GM12873 (cell line): Measurements from ENCODE around the gene SPINK2.
A peak's percentile ranks its signal among the peaks of the same experiment; 100 is the strongest.

ENCODE experiments used
- TF ChIP-seq, protein P1 (sequence below): IDR thresholded peaks from 2 replicates; pipeline ENCODE4 v1.5.1; 2012; ENCODE audit warnings: low read depth, mild to moderate bottlenecking, moderate library complexity, low read length, control low read depth; ENCODE audit not compliant: insufficient read depth; ENCODE audit errors: missing control alignments

The SPINK2 gene

DNA sequence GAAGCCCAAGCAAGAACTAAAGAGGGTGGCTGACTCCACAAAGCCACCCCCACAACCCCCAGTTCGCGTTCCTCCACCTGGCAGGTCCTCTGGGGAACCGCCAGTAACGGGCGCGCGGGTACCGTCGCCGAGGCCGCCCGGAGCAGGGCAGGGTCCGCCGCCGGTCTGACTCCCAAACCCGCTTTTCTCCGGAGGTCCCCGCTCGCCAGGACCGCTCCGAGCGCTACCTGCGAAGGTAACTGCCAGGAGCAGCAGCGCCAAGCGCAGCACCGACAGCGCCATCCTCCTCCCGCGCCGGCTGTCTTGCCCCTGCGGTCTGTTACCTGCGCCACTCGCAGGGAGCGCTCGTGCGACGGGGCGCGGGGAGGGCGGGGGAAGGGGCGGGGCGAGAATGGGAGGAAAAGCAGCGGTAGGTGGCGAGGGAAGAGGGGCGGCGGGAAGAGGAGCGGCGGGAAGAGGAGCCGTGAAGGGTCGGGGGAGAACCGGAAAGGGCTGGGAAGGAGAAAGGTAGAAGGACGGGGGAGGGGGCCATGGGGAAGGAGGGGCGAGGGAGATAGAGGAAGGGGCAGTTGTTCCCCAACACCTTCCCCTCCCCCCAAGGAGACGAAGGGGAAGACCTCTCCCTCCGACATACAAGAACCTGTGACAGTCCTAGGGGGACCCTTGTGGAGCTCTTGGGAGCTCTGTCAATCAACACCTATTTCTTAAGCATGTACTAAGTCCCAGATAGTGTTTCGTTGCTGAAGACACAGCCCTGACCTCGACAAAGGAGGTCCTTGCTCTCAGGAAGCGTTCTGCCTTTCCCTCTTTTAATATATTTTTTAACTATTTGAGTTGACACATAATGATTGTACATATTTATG, at the start of gene SPINK2:
TSS of gene SPINK2 (minus strand) at position 321 of the 863 bp plus-strand sequence. CDS start at position 282, 39 bp downstream.
- TF ChIP-seq, protein P1, sequence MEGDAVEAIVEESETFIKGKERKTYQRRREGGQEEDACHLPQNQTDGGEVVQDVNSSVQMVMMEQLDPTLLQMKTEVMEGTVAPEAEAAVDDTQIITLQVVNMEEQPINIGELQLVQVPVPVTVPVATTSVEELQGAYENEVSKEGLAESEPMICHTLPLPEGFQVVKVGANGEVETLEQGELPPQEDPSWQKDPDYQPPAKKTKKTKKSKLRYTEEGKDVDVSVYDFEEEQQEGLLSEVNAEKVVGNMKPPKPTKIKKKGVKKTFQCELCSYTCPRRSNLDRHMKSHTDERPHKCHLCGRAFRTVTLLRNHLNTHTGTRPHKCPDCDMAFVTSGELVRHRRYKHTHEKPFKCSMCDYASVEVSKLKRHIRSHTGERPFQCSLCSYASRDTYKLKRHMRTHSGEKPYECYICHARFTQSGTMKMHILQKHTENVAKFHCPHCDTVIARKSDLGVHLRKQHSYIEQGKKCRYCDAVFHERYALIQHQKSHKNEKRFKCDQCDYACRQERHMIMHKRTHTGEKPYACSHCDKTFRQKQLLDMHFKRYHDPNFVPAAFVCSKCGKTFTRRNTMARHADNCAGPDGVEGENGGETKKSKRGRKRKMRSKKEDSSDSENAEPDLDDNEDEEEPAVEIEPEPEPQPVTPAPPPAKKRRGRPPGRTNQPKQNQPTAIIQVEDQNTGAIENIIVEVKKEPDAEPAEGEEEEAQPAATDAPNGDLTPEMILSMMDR, result peak; percentile 21

DNA sequence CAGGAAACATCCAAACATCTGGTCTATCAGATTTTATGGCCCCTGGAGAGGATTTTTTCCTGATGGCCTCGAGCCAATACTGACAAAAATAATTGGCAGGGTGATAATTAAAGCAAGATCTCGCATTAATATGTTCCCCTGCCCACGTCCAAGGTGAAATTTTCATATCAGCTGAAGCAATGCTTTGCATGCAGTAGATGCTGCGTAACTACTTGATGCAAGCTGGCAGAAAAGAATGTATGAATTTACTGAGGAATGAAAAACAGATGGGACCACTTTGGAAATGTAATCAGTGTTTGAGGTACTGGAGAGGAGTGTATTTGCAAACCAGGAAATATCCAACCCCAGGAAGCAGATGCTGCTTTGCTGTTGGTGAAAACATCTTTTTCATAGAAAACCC, 49.4 kb upstream of the SPINK2 start:
- TF ChIP-seq, protein P1, result no peak

DNA sequence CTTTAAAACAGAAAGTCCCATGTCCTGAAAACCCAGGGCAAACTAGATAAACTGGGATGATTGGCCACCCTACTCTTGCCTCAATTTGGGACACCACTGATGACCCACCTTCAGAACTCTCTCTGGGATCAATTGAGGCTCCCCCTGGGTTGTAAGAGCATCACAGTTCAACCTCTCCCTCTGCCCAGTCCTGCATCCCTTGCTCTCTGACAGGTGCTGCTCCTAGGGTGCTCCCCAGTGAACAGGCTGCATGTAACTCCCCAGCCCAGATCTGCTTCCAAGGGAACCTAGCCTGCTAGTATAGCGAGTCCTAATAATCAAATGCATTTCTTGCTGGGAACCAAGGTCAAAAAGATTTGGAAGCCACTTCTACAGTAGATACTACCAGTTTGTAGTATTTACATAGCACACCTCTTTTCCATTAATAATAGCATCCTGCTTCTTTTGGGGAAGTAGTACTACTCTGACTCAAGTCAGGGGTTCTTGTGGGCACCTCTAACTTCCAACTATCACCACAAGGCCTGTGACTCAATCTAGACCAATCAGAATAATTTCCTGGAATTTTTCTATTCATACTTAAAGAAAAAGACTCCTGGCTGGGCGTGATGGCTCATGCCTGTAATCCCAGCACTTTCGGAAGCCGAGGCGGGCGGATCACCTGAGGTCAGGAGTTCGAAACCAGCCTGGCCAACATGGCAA, 42.1 kb upstream of the SPINK2 start:
- TF ChIP-seq, protein P1, result no peak

- TF ChIP-seq, protein P1, result no peak
Measured at GRCh38 chr4:56861360-56861759, 39.9 kb upstream of the SPINK2 start.

DNA sequence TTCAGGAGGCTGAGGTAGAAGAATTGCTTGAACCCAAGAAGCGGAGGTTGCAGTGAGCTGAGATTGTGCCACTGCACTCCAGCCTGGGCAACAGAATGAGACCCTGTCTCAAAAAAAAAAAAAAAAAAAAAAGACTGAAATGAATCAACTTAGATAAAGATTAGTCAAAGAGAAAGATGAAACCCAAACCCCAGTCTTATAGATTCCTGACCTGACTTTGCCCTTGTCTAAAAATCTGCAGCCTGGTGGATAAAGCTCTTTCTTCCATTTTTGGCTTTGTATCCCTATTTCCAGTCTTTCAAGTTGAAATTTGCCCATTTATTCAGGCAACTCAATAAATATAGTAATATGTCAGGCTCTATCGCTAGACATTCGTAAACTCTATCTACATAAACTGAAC, 39.3 kb upstream of the SPINK2 start:
- TF ChIP-seq, protein P1, result no peak

DNA sequence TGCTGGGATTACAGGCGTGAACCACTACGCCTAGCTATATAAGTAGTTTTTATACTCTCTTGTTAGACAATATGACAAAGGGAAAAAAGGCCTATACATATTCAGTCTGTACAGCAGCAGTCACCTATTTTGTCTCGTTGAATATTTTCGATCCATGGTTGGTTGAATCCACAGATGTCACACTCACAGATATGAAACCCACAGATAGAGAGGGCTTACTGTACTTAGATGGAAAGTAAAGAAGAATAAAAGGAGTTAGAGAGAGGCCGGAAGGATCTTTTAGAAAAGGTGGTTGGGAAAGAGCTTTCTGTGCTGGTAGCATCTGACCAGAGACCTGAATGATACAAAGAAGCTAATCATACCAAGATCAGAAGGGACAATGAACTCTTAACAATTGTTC, 38.3 kb upstream of the SPINK2 start:
- TF ChIP-seq, protein P1, result no peak

GRCh38 chr4:56857601-56858309, 36.3 kb upstream of the SPINK2 start:
- TF ChIP-seq, protein P1, result no peak
